RWPE2 (cell line): ENCODE data around the gene ZSWIM3.

Experiments
- ATAC-seq: fragments of 200-7000 bp; cut with Tn5 transposase; 3 replicates; pipeline ENCODE4 v1.9.1; 2021; ENCODE audit warnings: low read depth
- DNase-seq: peaks from one replicate; pipeline ENCODE4 v3.0.0-alpha.2; 2020; ENCODE audit warnings: low spot score
- H3K27ac ChIP-seq: fragments of 450-650 bp; 2 replicates; pipeline ENCODE4 v1.5.1; 2017; ENCODE audit warnings: mild to moderate bottlenecking; ENCODE audit not compliant: poor library complexity, severe bottlenecking
- H3K27me3 ChIP-seq: fragments of 250-450 bp; sonication (Bioruptor Pico); 2 replicates; pipeline ENCODE4 v1.5.1; 2021; ENCODE audit warnings: mild to moderate bottlenecking, moderate library complexity; ENCODE audit not compliant: insufficient read depth, poor library complexity, severe bottlenecking
- H3K36me3 ChIP-seq: fragments of 250-450 bp; sonication (Bioruptor Pico); 2 replicates; pipeline ENCODE4 v1.5.1; 2020; ENCODE audit warnings: low read depth, mild to moderate bottlenecking, moderate library complexity
- H3K4me1 ChIP-seq: fragments of 250-450 bp; sonication (Bioruptor Pico); 2 replicates; pipeline ENCODE4 v1.5.1; 2021; ENCODE audit warnings: mild to moderate bottlenecking, moderate library complexity; ENCODE audit not compliant: insufficient read depth, poor library complexity, severe bottlenecking
- H3K4me3 ChIP-seq: fragments of 250-450 bp; sonication (Bioruptor Pico); 2 replicates; pipeline ENCODE4 v1.5.1; 2021; ENCODE audit warnings: mild to moderate bottlenecking, moderate library complexity; ENCODE audit not compliant: severe bottlenecking
- H3K9me3 ChIP-seq: fragments of 250-450 bp; sonication (Bioruptor Pico); 2 replicates; pipeline ENCODE4 v1.5.1; 2021; ENCODE audit warnings: mild to moderate bottlenecking, moderate library complexity; ENCODE audit not compliant: severe bottlenecking
- CTCF ChIP-seq: fragments of 450-650 bp; IDR thresholded peaks from one replicate; pipeline ENCODE4 v1.5.1; 2017; ENCODE audit warnings: mild to moderate bottlenecking, moderate library complexity; ENCODE audit not compliant: poor library complexity, severe bottlenecking

The ZSWIM3 gene

GRCh38 chr20:45880988-45881788, 23.8 kb downstream of the ZSWIM3 start, which contains the start of gene ZSWIM1:
Gene ZSWIM1, plus strand, starts transcription at chr20:45881227. Its CDS starts 1,366 bp downstream, at chr20:45882593.
- no peak for TF ChIP-seq CTCF
- H3K4me1 ChIP-seq, result peaks cover 16% of the 10 kb centered on the region
- H3K27me3 ChIP-seq, result no peaks in the 10 kb centered on the region
- ATAC-seq, result peak; percentile 97
- peak; percentile 100 for DNase-seq
- peak within 1 kb of the TSS; percentile 13 for H3K27ac ChIP-seq
- H3K9me3 ChIP-seq, result no peaks in the 10 kb centered on the region
- peaks cover 34% of the 10 kb centered on the region for H3K36me3 ChIP-seq
- H3K4me3 ChIP-seq, result peak within 1 kb of the TSS; percentile 48

- peaks cover 16% of the 10 kb centered on the region for H3K4me1 ChIP-seq
- no peak overlapping the region for H3K4me3 ChIP-seq
- TF ChIP-seq CTCF, result no peak
- peak; percentile 69 for DNase-seq
- peak overlapping the region; percentile 61 for H3K27ac ChIP-seq
- H3K27me3 ChIP-seq, result no peaks in the 10 kb centered on the region
- ATAC-seq, result no peak
- peaks cover 34% of the 10 kb centered on the region for H3K36me3 ChIP-seq
- no peaks in the 10 kb centered on the region for H3K9me3 ChIP-seq
Measured at GRCh38 chr20:45882469-45883099, 25.2 kb downstream of the ZSWIM3 start.

- DNase-seq (peak; percentile 76), ATAC-seq (no peak)
- peak overlapping the region; percentile 61 for H3K27ac ChIP-seq
- no peak overlapping the region for H3K4me3 ChIP-seq
- peaks cover 16% of the 10 kb centered on the region for H3K4me1 ChIP-seq
- peaks cover 34% of the 10 kb centered on the region for H3K36me3 ChIP-seq
- no peaks in the 10 kb centered on the region for H3K27me3 ChIP-seq
- TF ChIP-seq CTCF, result no peak
- H3K9me3 ChIP-seq, result no peaks in the 10 kb centered on the region
Measured at GRCh38 chr20:45883100-45883469, 25.7 kb downstream of the ZSWIM3 start.

GRCh38 chr20:45886590-45887345, 29.4 kb downstream of the ZSWIM3 start:
- DNase-seq (peak; percentile 84), ATAC-seq (no peak)
- Histone ChIP-seq H3K27me3 (no peaks in the 10 kb centered on the region), H3K4me1 (peaks cover 13% of the 10 kb centered on the region), H3K36me3 (peaks cover 34% of the 10 kb centered on the region), H3K27ac (no peak overlapping the region), H3K9me3 (no peaks in the 10 kb centered on the region), H3K4me3 (no peak overlapping the region)
- TF ChIP-seq CTCF, result no peak
